ENCODE results near the gene TSTD2. TPM values are rescaled to one million over a fixed set of nuclear protein-coding genes. Genes with fewer than 3 reads are reported as not detected.
"Not testable (repeated sequence)": the region's sequence is repeated elsewhere in the genome, so short reads cannot be mapped to it uniquely, and the experiment has no call there.

TSTD2 gene
- total RNA-seq, 1 donor from 2014 or later = 34.2 TPM

DNA sequence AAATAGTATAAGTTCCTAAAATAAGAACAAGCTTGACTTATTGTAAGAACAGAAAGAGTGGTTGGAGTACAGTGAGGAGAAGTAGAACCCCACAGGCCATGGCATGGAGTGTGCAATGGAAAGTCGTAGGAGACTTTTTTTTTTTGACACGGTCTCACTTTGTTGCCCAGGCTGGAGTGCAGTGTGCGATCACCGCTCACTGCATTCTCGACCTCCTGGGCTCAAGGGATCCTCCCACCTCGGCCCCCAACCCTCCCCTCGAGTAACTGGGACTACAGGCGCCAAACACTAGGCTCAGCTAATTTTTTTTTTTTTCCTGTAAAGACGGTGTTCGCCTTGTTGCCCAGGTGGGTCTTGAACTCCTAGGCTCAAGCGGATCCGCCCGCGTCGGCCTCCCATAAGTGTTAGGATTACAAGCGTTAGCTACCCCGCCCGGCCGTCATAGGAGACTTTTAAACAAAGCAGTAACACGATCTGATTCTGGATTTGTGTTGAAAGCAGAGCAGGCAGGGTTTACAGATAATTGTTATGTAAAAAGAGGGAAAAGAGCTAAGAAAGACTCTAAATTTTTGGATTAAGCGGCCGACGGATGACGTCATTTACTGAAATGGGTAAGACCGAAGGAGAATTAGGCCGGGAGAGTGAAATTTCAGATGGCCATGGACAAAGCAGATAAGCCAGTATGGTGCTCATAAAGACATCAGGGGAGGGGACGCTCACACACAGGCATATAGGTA is 752 bp downstream of the TSTD2 start:
- FAIRE-seq (no peak), DNase-seq (ENCODE audit: low spot score in 2 of 2) (no peak)

DNA sequence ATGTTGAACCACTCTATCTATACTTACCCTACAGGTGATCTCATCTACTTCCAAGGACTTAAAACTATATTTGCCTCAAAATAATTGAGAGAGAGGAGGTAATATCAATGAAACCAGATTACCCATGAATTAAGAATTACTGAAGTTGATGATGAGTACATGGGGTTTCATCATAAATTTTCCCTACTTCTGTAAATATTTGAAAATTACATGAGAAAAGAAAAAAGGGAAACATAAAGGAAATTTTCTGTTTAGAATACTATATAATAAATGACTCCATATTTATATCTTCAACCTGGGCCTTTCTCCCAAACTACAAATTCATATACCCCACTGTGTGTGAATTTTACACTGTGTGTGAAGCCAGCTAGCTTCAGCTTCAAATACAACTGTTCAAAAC is 2.6 kb downstream of the TSTD2 start:
- no peak for FAIRE-seq
- no peak for DNase-seq (ENCODE audit: low spot score in 2 of 2)

DNA sequence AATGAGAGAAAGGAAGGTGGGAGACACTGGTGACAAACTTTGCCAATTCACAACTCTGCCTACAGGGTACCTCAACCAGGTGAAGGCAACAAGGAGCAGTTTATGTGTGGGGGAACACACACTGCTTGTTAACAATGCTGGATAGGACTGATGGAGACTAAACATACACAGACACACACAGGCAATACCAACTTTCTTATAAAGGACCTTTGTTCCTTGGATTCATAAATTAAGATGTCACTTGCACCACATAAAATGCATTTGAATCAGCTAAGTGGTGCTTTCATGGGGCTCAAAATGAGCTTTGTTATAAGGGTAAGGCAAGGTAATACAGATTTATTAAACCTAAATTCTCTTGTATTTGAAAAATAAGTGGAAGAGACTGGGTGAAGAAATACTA is 4.0 kb downstream of the TSTD2 start:
- DNase-seq (ENCODE audit: low spot score in 2 of 2) (no peak), FAIRE-seq (no peak)

DNA sequence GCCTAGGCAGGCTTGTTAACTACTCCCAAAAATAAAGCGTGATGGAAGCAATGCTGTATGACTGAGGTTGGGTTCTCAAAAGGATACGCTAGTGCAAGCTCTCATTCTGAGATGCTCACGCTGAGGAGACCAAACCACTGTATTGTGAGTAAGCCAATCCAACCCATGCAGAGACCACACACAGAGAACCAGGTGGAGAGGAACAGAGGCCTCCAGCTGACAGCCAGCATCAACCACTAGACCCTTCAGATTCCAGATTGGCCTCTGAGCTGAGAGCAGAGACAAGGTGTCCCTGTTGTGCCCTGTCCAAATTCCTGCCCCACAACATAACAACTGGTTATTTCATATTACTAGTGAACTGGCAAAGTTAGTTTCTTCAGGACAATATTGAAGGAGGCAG is 4.5 kb downstream of the TSTD2 start:
- no peak for DNase-seq (ENCODE audit: low spot score in 2 of 2)
- no peak for FAIRE-seq

DNA sequence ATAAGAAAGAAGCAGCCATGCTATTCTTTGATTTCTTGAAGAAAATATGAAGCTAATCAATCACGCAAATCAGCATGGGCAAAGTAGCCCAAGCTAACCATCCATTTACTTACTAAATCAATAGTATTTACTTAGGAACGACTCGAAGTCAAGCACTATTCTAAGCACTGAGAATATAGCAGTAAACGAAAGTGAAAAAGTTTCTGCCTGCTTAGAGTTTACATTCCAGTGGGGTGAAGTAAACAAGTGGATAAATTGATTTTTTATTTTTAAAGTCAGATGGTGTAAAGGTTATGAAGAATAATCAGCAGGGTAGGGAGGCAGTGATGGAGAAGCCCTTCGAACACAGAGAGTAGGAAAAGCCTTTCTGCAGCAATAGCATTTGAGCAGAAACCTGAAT is 5.5 kb downstream of the TSTD2 start:
- no peak for FAIRE-seq
- no peak for DNase-seq (ENCODE audit: low spot score in 2 of 2)

DNA sequence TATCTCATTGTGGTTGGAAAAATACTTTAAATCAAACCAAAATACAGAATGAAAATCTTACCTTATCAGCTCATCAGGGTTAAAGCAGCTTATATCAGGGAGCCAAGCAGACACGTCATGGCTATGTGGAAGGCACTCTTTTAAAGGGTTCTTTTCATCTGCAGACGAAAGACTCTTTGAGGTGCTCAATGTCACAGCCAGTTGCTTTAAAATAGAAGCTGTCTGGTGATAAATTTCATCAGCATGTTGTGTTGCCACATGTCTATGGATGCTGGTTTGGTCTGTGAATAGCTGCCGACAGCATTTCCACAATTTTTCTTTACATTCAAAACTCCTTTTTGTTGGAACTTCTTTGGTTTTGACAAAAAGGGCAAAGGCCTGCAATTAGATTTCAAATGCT is 7.5 kb downstream of the TSTD2 start:
- DNase-seq (ENCODE audit: low spot score in 2 of 2) (no peak), FAIRE-seq (no peak)

DNA sequence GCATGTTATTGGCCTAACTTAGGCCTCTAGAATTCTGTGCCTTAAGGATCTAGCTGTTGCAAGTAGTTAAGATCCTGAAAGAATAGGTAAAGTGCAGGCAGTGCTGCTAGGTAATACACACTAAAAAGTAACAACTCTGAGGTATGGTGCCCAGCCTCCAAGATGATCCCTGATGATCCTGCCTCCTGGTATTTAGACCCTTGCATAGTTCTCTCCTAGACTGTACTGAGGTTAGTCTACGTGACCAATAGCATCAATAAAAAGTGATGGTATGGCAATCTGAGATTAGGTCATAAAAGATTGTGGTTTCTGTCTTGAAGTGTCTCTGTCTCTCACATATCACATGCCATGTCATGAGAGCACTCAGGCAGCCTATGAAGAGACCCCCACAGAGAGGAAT is 9.2 kb downstream of the TSTD2 start:
- FAIRE-seq (no peak), DNase-seq (ENCODE audit: low spot score in 2 of 2) (no peak)

DNA sequence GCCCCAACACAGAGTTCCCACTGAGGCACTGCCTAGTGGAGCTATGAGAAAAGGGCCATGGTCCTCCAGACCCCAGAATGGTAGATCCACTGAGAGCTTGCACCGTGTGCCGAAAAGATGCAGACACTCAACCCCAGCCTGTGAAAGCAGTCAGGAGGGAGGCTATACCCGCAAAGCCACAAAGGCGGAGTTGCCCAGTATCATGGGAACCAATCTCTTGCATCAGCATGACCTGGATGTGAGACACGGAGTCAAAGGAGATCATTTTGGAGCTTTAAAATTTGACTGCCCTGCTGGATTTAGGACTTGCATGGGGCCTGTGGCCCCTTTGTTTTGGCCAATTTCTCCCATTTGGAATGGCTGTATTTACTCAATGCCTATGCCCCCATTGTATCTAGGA is 10.7 kb downstream of the TSTD2 start:
- not testable (repeated sequence) for DNase-seq (ENCODE audit: low spot score in 2 of 2); FAIRE-seq

DNA sequence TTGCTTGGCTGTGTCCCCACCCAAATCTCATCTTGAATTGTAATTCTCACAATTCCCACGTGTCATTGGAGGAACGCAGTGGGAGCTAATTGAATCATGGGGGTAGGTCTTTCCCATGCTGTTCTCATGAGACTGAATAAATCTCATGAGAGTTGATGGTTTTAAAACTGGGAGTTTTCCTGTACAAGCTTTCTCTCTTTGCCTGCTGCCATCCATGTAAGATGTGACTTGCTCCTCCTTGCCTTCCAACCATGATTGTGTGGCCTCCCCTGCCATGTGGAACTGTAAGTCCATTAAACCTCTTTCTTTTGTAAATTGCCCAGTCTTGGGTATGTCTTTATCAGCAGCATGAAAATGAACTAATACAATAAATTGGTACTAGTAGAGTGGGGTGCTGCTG is 13.1 kb downstream of the TSTD2 start:
- not testable (repeated sequence) for DNase-seq (ENCODE audit: low spot score in 2 of 2); FAIRE-seq

DNA sequence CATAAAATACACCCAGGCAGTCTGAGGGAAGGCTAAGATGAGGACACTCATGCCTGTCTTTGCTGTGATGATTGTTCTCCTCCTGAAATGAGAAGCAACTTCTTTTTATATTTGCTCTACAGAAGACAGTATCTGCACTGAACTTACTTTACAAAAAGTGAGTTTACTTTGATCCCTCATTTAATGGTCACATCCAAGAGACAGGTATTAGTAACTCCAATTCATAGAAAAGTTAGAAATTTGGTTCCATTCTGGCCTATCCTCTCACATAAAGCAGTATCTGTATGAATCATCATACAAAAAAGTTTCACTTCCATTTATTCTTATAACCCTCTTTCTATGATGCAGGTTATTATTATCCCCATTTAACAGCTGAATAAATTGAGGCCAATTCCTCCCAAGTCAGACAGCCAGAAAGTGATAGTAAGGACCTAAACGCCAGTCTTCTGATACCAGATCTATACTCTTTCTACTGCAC is 15.2 kb downstream of the TSTD2 start:
- no peak for DNase-seq (ENCODE audit: low spot score in 2 of 2)
- FAIRE-seq = no peak

DNA sequence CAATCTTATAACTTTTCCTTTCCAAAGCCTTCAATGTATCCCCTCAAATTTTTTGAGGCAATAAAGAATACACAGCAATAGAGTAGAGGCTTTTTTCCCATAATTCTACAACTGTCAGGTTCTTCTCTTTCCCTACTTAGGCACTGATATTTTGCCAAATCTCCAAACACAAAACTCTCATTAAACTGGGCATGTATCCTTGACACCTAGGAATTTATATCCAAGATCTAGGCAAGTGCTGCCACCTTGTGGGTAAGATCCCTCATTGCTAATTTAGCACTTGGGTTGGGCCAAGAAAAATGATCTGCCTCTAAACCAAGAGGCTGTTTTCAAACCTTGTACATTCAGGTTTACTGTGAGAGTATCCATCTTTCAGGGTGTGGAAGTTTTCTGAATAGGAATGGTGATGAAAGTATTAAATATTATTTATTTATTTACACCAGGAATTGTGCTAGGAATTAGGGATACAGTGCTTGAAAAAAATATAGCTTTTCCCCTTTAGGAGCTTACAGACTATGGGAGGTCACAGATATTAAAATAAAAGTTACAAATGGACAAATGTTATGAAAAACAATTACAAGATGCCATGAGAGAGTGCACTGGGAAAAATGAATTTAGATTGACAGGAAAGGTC is 17.6 kb downstream of the TSTD2 start:
- peak; percentile 76 for FAIRE-seq
- peak in 1 of 2 donors; percentile 57 for DNase-seq (ENCODE audit: low spot score in 2 of 2)

DNA sequence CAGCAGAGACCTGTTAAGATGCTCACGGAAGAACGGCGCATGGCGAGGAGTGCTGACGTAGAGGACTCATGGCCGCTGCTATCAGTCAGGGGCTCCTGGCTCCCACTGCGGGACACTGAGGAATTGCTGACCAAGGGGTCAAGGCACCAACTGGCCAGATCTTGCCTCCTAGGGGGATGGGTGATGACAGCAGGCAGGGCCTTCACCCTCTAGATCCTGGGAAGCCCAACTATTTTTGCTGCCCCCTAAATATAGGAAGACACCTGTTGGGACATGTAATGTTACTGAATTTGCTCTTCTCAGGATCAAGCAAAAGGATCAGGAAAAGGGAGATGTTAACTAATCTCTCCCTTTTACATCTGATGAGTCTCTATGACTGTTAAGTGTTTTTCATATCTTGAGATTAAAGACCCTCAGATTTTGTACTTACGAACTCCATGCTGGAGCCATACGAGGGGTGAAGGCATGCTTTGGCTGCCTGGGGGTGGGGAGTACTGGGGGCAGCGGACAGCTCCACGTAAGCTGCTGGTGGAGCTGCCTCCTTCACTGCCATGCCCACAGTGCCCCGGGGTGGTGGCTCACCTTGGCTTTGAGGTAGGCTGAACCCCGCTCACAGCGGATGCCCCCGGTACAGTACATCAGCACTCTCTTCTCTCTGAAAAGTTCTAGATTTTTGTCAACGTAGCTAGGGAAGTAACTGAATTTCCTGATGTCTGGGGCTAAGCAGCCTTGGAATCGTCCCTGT is 28.1 kb downstream of the TSTD2 start:
- FAIRE-seq (no peak), DNase-seq (ENCODE audit: low spot score in 2 of 2) (no peak)

DNA sequence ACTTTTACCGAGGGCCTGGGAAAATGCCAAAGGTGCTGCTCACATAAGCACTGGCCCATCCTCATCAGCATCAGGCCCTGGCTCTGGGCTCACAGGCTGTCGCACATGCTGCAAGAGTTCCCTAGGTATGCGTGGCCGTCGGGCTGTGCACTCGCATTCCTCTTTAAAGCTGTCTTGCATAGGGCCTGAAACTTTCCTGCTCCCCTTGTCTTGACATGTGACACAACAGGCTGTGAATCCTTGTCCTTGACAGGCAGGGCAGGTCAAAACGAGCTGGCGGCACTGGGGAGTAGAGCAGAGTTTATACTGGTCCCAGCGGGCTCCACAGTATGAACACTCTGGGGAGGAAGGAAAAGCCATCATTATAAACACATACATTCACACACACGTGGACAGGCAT is 30.7 kb downstream of the TSTD2 start:
- DNase-seq (ENCODE audit: low spot score in 2 of 2) = no peak
- no peak for FAIRE-seq

DNA sequence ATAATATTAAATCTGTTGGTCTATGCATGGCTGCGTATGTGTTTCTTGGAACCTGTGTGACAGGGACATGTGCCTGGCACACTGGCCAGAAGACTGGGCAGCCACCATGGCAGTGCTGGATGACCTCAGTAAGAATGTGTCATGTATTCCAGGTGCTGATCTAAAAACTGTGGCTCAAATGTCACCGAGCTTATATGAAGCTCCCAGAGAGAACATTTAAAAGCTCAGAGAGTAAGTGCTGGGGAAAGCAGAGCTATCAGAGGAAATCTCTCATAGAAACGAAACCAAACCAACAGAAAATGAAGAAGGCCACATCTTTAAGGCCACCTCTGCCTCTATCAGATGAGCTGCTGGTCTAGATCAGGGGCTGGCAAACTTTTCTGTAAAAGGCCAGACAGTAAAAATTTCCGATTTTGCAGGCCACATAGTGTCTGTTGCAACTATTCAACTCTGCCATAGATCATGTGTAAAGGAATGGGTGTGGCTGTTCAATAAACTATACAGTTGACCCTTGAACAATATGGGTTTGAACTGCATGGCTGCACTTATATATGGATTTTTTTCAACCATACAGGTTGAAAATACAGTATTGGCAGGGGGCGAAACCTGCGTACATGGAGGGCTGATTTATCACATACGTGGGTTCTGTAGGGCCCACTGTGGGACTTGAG is 31.8 kb downstream of the TSTD2 start:
- FAIRE-seq = no peak
- DNase-seq (ENCODE audit: low spot score in 2 of 2) = no peak

DNA sequence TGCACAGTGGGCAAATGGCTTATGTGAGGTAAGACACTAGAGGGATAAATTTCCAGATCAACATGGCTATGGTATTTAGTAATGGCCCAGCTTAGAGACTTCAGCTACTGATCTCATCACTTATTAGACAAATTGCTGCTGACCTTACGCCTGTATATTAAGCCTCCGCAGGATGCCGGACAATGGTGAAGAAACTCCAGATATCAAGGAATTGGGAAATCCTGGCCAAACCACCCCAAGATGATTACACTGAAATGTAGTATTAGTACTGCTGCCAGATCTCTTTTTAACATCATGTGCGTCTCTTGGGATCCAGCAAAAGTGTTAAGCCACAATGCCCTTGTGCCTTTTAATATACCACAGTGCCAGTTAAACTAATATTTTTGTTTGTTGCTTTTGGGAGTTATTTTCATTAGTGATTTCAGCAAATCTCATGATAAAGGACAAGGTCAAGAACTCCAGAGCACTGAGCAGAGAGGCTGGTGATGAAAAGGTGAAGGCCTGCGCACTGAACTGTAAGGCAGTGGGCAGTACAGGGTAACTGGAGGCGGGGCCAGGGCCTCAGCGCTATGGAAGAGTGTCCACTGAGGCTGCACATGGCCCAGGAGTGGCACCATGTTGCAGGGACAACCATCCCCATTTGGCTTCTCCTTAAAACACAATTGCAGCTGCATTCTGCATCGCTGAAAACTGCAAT is 32.5 kb downstream of the TSTD2 start:
- FAIRE-seq = no peak

DNA sequence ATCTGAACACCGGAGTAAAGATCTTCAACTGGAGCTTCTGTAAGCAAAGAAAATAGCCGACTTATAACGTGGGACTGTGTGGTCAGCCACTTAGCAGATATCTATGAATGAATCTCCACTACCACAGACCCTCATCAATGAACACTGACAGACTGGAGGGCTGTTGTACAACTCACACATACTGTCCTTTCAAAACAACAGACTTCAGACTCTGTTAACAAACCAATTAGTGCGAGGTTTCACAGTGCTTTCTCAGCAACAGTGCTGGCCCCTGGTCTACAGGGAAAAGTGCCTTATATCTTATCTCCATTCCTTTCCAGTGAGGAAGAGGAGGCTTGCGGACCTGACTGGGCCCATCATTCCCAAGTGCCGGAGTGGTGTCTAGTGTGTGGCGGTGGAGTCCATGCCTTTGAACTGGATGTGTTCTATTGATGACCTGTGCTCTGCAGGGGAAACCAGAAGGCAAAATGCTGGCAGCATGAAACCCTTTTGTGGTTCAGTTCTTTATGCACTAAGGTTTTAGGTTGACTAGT is 33.8 kb downstream of the TSTD2 start:
- DNase-seq (ENCODE audit: low spot score in 2 of 2) = no peak
- FAIRE-seq = no peak

More for the DNA sequence above, 32.5 kb downstream of the TSTD2 start:
- DNase-seq (ENCODE audit: low spot score in 2 of 2) = no peak

DNA sequence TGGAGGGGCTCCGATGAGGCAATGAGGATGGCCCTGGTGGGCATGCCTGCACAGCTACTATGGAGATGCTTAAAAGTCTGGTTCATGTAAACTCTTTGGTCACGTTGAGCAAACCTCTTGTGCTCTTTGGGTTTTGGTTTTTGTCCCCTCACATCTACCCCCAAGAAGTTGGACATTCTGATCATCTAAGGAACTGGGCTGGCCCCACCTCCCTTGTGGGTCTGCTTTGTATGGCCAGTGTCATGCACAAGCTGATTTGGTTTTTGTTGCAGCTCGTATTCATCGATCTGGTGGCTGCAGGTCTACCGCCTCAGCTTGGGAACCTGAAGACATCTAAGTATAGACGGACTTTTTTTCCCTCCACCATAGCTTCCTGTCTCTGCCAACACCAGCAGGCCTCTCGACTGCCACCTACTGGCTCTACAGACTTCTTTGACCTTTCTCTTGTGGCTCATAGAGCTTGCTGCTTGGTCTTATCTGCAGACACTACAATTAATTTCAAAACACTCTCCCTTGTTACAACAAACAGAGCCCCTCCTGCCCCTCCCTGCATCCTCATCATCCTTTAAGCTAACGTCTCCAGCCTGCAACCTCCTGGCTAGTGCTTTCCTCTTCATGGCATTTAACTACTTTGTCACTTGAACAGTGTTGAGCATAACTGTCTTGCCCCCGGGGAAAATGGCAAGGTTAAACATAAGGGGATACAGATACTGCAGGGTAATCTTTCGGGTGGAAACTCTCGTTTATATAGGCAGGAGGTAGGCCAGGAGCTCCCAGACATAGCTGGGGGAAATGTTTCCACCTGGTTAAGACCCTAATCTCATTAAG is 34.5 kb downstream of the TSTD2 start:
- peak in 1 of 2 donors; percentile 49 for DNase-seq (ENCODE audit: low spot score in 2 of 2)
- FAIRE-seq = no peak

DNA sequence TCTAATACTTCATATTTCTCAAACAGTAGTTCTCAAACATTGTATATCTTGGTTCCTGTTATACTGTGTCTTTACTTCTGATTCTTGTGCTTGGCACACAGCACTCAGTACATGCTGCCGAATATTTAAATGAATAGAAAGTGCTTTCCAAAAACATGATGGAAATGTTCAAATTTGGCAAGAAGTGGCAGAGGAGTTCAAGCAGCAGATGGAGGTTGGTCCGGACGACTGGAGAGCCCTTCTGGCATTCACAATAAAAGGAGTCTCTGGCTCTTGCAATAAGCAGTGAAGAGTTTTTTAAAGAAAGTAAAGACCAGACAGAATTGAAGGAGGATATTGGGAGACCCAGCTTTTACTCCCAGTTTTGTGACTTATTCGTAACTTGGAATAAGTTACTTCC is 36.3 kb downstream of the TSTD2 start:
- DNase-seq (ENCODE audit: low spot score in 2 of 2) = no peak
- FAIRE-seq = no peak

DNA sequence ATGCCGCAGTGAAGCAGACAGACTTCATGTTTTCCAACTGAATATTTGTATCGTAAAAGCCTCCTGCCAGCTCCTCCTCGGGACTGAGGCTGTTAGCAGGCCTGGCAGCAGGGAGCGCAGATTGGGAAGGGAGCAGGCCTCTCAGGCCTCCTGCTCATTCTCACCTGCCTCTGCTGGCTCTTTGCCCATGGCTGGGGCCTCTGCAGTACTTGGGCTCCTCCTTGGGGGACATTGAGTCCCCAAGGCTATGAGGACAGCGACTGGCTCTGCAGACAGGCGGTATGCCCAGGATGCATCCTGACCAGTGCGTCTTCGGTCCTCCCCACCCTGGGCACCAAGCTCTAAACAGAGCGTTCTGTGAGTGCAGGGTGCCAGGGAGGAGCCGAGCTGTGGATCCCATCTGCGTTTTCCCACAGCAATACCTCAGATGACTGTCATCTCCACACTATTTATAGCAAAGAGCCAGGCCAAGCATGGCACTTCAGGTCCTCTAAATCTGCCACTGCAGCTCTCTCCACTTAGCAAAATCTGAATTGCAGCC is 38.7 kb downstream of the TSTD2 start:
- FAIRE-seq (no peak), DNase-seq (ENCODE audit: low spot score in 2 of 2) (no peak)

Data from frontal cortex (tissue), 4 donors.